RPMI8226 (cell line): ENCODE results near the gene NGB.

Experiments
- DNase-seq: peaks from one replicate; pipeline ENCODE4 v3.0.0-alpha.2; 2015

Gene NGB

DNA sequence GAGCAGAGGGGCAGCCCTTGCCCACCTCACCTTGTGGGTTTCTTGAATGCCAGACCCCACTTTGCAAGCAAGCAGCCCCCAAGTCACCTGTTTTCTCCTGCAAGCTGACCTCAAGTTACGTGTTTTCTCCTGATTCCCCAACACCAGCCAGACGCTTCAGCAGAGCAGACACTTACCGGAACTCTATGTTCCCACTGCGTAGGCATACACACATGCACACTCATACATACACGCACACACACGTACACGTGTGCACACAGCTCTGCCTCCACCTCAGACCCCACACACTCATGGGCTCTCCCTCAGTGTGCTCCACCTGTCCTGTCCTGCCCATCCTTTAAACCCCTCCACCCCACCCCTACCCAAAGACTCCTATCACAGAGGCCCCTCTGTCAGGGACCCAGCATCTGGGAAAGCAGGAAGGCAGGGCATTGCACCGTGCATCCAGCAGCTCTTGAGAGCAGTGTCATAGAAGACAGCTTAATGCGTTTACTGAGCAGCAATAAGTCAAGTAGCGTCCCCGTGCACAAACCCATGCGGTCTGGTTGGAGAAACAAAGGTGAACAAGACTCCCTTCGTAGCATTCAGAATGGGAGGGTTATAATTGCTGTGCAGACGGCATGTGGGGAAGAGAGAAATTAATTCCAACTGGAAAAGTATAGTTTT, 45.0 kb downstream of the NGB start:
- DNase-seq = no peak

DNA sequence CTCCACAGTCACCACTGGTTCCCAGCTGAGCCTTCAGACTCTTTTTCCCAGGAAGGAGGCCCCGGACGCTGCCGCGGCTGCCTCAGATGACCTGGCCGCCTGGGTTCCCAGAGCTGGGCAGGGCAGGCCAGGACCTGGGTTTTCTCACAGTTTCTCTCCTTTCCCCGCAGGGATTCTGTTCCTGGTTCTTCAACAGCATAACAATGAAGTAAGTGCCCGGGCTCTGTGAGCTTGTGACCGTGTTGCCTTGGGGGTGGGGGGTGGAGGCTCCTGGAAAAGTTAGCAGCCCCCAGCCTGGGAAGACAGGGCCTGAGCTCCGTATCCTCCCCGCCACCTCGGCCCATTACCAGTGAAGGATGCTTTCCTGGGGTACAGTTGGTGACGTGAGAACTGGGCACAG, 45.8 kb downstream of the NGB start:
- no peak for DNase-seq

DNA sequence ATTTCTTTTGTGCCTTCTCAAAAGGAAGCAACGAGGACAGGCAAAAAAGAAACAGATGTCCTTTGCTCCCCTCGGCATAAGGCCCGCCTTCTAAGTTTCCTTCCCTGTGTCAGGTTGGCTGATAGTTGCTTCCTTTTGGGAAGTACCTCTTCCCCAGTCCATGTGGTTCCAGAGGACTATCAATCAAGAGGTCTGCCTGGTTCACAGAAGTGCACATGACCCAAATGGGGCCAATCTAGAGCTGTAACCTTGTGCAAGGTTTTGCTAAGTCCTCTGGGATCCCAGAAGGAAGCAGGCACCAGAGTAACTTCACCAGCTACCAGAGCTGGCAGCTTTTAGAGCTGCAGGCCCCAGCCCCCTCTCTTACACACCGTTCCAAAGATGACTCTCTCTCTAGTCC, 46.8 kb downstream of the NGB start:
- DNase-seq = no peak

DNA sequence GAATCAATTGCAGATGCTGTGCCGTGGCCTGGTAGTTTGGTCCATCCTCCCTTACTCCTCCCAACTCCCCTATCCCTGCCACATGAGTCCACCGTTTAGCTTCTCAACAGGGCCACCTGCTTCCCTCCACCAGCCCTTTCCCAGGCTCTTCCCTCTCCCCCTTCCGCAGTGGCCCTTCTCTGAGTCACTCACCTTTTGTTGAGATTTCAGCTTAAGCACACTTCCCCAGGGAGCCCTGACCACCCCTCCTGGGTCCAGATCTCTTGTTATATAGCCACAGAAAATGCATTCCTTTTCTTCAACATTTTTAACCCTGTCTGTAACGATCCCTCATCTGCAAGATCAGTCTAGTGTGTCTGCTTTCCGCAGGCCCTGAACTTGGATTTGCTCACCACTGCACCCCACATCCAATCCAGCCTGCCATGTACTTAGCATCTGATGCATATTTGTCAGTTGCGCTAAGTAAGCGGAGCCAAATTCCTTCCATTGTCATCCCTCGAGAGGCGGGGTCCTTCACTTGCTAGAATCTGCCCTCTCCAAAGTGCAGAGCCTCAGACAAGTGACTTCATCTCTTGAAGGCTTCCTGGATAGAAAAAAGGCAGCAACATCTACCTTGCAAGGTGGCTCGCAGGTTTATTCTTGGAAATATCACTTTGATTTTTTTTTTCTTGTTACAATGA, 48.3 kb downstream of the NGB start:
- no peak for DNase-seq

DNA sequence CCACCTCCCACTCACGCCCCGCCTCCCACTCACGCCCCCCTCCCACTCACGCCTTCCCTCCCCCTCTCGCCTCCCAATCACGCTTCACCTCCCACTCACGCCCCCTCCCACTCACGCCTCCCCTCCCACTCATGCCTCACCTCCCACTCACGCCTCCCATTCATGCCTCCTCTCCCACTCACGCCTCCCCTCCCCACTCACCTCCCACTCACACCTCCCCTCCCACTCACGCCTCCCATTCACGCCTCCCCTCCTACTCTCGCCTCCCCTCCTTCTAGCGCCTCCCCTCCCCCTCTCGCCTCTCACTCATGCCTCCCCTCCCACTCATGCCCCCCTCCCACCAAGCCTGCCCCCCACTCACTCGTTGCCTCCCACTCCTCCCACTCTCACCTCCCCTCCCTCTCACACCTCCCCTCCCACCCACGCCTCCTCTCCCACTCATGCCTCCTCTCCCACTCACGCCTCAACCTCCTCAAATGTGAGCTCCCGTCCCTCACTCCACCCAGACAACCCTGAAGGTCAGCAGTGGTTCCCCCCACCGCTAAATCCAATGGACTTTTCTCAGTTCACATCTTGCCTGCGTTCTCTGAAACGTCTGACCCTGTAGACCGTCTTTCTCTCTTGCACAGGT, 49.6 kb downstream of the NGB start:
- no peak for DNase-seq

DNA sequence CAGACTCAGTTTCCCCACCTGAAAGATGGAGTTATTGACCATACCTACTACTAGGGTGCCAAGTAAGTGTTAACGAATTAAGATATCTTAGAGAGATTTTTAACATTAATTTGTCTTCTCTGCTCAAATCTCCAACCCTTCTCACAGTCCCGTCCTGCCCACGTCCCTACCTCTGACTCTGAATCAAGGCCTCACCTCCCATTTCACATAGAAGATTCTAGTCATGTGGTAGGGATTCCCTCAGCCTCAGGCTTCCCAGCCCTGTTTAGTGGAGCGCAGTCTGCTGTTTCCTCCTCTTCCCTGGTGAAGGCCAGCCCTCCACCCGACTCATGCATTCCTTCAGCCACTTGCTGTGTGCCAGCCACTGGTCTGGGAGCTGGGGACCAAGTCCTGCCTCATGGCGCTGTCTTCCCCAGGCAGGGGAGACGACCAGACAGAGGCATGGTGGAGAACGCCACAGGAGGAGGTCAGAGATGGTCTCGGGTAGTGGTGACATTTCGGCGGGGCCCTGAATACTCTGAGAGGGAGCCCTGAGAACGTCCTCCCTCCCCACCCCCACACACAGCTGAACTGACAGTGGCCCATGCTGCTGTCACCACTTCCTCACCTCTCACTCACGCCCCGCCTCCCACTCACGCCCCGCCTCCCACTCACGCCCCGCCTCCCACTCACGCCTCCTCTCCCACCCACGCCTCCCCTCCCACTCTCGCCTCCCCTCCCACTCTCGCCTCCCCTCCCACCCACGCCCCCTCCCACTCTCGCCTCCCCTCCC, 50.6 kb downstream of the NGB start:
- no peak for DNase-seq

DNA sequence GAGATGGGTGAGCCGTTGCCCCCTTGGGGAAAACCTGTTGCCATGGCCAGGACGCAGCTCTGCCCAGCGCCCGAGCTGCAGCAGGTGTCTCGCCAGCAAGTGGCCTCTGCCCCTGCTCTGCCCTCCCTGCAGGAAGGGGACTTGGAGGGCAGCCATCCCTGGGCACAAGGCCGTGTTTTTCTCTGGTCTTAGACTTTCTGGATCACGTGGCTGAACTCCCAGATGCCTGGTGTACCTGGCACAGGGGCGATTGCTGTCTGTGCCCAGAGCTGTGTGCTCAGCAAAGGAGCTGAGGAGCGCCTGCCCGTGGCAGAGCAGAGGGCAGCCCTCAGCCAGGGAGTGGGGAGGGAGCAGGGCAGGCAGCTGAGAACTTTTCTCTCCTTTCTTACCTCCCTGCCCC, 51.4 kb downstream of the NGB start:
- DNase-seq = peak; percentile 62

DNA sequence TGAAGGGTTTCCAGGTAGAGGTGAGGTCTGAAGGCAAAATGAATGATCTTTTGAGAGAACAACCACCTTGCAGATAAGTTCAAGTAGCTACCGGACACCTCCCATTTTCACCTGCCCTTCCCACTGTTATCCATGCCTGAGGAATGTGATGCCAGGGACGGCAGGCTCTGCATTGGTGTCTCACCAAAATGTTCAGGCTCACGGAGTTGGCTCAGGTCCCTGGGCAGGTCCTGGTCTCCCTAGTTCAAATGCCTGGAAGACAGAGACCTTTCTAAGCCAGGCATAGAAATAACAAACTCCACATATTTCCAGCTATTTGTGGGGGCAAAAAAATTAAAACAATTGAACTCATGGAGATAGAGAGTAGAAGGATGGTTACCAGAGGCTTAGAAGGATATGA, 53.5 kb downstream of the NGB start:
- DNase-seq = no peak
